GM12801 (cell line): ENCODE results near the gene CLTCL1.

Experiments
- TF ChIP-seq, protein P1 (sequence below): IDR thresholded peaks from one replicate; pipeline ENCODE4 v1.5.1; 2011; ENCODE audit warnings: control low read depth; ENCODE audit not compliant: insufficient read length; ENCODE audit errors: extremely low read depth

The CLTCL1 gene

DNA sequence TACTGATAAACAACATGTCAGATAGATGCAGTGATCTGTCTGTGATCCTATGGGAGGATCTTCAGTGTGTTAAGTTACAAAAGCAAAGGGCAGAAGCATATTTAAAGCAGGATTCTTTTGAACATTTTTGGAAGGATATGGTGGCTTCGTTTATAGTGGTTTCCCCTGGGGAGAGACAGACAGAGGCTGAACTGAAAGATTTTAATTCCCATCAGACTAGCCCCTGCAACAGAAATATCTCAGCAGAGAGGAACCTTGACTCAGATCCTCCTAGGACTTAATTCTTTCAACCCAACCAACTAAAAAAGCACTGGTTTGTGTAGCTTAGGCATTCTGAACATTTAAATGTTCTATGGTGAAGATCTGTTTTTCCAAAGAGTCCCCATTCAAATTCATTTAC lies 5.7 kb downstream of the CLTCL1 start:
- TF ChIP-seq, protein P1, sequence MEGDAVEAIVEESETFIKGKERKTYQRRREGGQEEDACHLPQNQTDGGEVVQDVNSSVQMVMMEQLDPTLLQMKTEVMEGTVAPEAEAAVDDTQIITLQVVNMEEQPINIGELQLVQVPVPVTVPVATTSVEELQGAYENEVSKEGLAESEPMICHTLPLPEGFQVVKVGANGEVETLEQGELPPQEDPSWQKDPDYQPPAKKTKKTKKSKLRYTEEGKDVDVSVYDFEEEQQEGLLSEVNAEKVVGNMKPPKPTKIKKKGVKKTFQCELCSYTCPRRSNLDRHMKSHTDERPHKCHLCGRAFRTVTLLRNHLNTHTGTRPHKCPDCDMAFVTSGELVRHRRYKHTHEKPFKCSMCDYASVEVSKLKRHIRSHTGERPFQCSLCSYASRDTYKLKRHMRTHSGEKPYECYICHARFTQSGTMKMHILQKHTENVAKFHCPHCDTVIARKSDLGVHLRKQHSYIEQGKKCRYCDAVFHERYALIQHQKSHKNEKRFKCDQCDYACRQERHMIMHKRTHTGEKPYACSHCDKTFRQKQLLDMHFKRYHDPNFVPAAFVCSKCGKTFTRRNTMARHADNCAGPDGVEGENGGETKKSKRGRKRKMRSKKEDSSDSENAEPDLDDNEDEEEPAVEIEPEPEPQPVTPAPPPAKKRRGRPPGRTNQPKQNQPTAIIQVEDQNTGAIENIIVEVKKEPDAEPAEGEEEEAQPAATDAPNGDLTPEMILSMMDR, result no peak

DNA sequence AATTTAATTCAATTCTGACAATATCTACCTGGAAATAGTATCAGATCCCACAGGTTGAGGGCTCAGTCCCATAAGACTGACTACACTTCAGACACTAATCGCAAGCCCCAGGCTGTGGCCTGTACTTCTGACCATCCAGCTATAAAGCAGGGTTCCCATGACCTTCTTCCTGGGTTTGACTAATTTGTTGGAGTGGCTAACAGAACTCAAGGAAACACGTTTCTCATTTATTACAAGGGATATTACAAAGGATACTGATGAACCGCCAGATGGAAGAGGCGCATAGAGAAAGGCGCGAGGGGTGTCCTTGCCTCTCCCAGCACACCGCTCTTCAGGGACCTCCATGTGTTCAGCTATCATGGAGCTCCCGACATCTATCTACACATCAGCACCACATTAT lies 13.7 kb downstream of the CLTCL1 start:
- TF ChIP-seq, protein P1, result no peak

DNA sequence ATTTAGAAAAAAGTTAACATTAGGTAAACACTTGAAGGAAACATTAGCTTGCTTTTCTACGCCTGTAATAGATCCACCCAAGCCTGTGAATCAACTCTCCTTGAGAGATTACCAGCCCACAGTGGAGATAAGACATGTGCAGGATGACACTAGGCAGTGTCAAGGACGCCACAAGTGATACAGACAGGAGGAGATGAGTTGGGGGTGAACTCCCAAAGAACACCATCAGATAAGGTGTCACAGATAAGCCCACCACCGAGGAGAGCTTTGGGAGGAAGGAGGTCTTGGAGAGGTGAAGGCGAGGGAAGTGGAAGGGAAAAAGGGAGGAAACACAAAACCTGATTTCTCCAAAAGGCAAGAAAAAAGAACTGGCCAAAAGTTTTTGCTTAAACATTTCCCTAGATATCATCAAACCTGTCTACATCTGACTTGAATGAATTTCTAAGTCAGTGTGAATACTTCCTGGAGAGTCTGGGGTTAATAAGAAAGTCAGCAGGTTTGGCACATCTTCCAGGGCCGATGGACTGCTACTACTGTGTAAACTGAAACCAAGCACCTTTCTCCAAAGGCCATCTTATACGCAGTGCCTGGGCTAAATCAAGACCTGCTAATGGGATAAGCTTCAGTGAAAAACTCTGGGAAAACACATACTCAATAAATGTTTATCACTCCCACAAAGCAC lies 15.5 kb downstream of the CLTCL1 start:
- TF ChIP-seq, protein P1, result no peak

DNA sequence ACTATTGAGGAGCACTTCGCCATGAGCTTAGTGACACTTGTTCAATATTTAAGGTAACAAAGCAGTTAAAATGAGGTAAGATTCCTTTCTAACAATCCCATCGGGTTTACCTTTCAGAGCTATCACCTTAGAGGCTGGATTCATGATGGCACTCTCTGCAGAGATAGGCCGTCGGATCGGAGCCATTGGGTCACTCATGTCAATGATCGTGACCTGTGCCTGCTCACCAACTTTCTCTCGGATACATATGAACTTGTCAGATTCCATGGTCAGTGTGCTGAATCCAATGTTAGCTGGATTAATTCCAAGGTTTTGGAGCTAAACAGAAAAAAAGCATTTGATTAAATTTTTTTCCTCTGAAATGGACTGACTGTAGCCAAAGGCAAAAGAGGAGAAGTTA lies 16.0 kb downstream of the CLTCL1 start:
- TF ChIP-seq, protein P1, result no peak

DNA sequence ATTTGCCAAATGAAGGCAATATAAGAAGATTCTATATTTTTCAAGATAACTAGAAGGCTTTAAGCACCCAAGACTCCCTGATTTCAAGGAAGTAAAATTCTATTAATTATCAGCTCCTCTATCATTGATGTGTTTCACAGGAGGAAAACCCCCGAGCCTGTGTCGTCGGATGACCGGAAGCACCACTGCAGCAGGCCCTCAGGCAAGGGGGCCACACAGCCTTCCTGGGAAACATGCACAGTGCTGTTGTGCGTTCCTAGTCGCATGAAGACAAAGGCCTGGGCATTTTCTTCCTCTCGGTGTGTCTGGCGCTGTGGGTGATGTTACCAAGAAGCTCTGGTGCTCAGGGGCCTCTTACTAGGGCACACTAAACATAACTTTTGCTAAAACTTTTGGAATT lies 16.4 kb downstream of the CLTCL1 start:
- TF ChIP-seq, protein P1, result no peak

DNA sequence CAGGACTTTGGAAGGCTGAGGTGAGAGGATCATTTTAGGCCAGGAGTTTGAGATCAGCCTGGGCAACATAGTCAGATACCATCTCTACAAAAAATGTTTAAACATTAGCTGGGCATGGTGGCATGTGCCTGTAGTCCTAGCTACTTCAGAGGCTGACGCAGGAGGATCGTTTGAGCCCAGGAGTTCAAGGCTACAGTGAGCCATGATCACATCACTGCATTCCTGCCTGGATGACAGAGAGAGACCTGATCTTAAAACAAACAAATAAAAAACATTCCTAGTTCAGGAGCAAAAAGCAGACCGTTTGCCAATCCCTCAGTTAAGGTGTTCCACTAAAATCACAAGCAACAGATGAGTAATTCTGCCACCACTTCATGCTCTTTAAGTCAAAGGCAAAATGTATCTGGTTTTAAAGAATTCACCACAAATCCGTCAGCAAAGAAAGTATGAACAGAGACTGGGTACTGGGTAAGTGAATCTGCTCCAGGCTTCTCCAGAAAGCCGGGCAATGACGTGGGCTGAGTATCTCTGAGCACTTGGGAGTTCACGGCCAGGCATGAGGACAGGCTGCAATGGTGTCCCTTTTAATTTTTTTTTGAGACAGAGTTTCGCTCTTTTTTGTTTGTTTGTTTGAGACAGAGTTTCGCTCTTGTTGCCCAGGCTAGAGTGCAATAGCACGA lies 19.5 kb downstream of the CLTCL1 start:
- TF ChIP-seq, protein P1, result no peak

DNA sequence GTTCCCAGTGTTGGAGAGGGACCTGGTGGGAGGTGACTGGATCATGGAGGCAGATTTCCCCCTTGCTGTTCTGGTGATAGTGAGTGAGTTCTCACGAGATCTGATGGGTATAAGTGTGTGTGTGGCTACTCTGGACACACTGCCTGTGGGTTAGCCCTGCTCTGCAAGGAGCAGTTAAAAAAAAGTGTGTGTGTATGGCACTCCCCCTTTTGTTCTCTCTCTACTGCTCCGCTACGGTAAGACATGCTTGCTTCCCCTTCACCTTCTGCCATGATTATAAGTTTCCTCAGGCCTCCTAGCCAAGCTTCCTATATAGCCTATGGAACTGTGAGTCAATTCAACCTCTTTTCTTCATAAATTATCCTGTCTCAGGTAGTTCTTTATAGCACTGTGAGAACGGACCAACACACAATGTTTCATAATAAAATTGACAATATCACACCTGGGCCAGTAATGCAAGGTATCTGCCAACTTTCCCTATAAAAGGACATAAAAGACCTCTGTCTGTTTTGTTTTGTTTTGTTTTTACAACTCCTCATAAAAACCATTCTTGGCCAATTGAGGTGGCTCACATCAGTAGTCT lies 20.2 kb downstream of the CLTCL1 start:
- TF ChIP-seq, protein P1, result no peak
